Stomach (tissue), 9 donors: ENCODE measurements around the gene BMPR2. TPM values are rescaled to one million over a fixed set of nuclear protein-coding genes. Genes with fewer than 3 reads are reported as not detected.

Experiments
- DNase-seq, 2 donors: peaks; one replicate each; pipeline versions ENCODE4 v3.0.0 to v3.0.0-alpha.2; 2013 to 2019
- H3K27ac ChIP-seq, 5 donors: fragments of 200-600 bp in 4 of 5; sonication (generic) in 4 of 5; one replicate each; pipeline ENCODE4 v1.5.1; 2013 to 2019; ENCODE audit warnings: mild to moderate bottlenecking in 1 of 5, moderate library complexity in 1 of 5
- H3K27me3 ChIP-seq, 3 donors: fragments of 200-600 bp; sonication (generic); one replicate each; pipeline ENCODE4 v1.5.1; 2017 to 2019; ENCODE audit warnings: mixed run types in 1 of 3
- H3K36me3 ChIP-seq, 4 donors: fragments of 200-600 bp; sonication (generic); 1 replicate in 3 of 4; 2 replicates in 1 of 4; pipeline ENCODE4 v1.5.1; 2016 to 2019
- H3K4me1 ChIP-seq, 4 donors: fragments of 200-600 bp; sonication (generic); one replicate each; pipeline ENCODE4 v1.5.1; 2016 to 2019
- H3K4me3 ChIP-seq, 4 donors: fragments of 200-600 bp; sonication (generic) in 3 of 4; one replicate each; pipeline ENCODE4 v1.5.1; 2016 to 2019; ENCODE audit warnings: mild to moderate bottlenecking in 1 of 4
- H3K9me3 ChIP-seq, 4 donors: fragments of 200-600 bp; sonication (generic); one replicate each; pipeline ENCODE4 v1.5.1; 2016 to 2019
- EP300 ChIP-seq: sonication (generic); formaldehyde crosslinking; IDR thresholded peaks from one replicate; pipeline ENCODE4 v1.6.1; 2017; ENCODE audit warnings: antibody characterized with exemption
- POLR2A ChIP-seq, 4 donors: fragments of 450-650 bp; IDR thresholded peaks; one replicate each; pipeline ENCODE4 v1.6.1; 2016; ENCODE audit warnings: antibody characterized with exemption in 4 of 4, control low read depth in 2 of 4, mild to moderate bottlenecking in 1 of 4, moderate library complexity in 1 of 4
- POLR2AphosphoS5 ChIP-seq, 3 donors: sonication (generic); formaldehyde crosslinking; IDR thresholded peaks; one replicate each; pipeline ENCODE4 v1.6.1; 2016; ENCODE audit warnings: antibody characterized with exemption in 3 of 3
- WGBS, 5 donors: extraction: QIAGEN DNeasy Blood & Tissue Kit in 3 of 5; methylation state at CpG; one replicate each; pipeline versions ENCODE4 v1.1.5 to v1.1.7; 2013 to 2018; 5-methylcytosine and 5-hydroxymethylcytosine counted together
- intact Hi-C: fragments of 100-400 bp; cut with DNase I; formaldehyde crosslinking; loops from one replicate; pipeline ENCODE4 v1.15.1; 2023; ENCODE audit warnings: low total_unique reads
- polyA plus RNA-seq, 3 donors: library from polyadenylated mRNA; stranded (reverse); fragments of 200-250 nt; gene quantifications; one replicate each; pipeline ENCODE4 v1.2.3, GENCODE V29; 2013
- total RNA-seq, 5 donors: library from RNA; depleted of rRNA; stranded (reverse); fragments of >200 nt; gene quantifications; one replicate each; pipeline versions ENCODE4 v1.1.0 to v1.2.3, GENCODE V29; 2014 to 2016
- TF ChIP-seq, protein P1 (sequence below), 7 experiments: fragments of 450-650 bp in 4 of 7; fragments of 200-600 bp in 3 of 7; sonication (generic) in 3 of 7; IDR thresholded peaks; one replicate each; pipeline ENCODE4 v1.5.1; 2016 to 2019; ENCODE audit warnings: antibody characterized with exemption in 7 of 7, control low read depth in 2 of 7, mild to moderate bottlenecking in 1 of 7
- donor health status: healthy with polysubstance abuse.
- donor health status: Bipolar disorder and iron deficiency.
- donor health status: healthy.

The BMPR2 gene
- total and polyA plus RNA-seq, 8 donors: 2.8 to 48.3 (median 16.2) TPM

DNA sequence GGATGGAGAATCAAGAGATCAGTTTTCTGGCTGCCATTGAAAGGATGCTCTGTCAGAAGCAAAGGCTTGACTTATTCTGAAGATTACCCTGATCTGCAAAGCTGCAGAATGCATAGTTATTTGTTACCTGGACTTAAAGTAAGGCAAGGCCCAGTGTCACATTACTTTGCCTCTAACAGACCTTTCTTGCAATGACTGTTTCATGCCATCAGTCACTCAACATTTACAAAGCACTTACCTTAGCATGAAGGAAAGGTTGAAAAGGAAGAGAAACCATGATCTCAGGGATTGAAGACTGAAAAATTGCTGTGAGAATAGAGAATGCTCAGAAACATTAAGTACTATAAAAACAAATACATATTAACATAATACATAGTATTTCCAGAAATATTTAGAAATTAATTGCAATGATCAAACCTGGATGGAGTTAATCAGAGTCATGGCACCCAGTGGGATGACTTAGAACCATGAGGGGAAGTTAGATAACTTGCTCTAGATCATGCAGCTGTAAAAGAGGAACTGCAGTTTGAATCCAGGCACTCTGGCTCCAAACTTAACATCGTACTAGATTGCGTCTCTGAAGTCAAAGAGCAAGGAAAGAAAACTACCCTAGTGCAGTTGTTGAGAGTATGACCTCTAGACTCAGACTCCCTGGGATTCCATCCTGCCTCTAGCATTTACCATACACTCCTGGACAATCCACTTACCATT is 232.2 kb downstream of the BMPR2 start:
- Histone ChIP-seq H3K4me3 (no peak overlapping the region), H3K4me1 (peaks cover 0 to 12% (median 0%) of the 10 kb centered on the region in 4 donors), H3K9me3 (no peaks in the 10 kb centered on the region), H3K27ac (no peak overlapping the region), H3K36me3 (no peaks in the 10 kb centered on the region), H3K27me3 (no peaks in the 10 kb centered on the region)
- no peak for TF ChIP-seq EP300
- TF ChIP-seq, protein P1, sequence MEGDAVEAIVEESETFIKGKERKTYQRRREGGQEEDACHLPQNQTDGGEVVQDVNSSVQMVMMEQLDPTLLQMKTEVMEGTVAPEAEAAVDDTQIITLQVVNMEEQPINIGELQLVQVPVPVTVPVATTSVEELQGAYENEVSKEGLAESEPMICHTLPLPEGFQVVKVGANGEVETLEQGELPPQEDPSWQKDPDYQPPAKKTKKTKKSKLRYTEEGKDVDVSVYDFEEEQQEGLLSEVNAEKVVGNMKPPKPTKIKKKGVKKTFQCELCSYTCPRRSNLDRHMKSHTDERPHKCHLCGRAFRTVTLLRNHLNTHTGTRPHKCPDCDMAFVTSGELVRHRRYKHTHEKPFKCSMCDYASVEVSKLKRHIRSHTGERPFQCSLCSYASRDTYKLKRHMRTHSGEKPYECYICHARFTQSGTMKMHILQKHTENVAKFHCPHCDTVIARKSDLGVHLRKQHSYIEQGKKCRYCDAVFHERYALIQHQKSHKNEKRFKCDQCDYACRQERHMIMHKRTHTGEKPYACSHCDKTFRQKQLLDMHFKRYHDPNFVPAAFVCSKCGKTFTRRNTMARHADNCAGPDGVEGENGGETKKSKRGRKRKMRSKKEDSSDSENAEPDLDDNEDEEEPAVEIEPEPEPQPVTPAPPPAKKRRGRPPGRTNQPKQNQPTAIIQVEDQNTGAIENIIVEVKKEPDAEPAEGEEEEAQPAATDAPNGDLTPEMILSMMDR (IDR thresholded peaks at IDR 0.05): no peak
- no peak for TF ChIP-seq POLR2A (IDR thresholded peaks at IDR 0.05)
- no peak for TF ChIP-seq POLR2AphosphoS5 (IDR thresholded peaks at IDR 0.05)
- WGBS, 5 donors: 73 to 100% (median 89%) methylated on average over 2 of the region's 2 CpGs
- DNase-seq: no peak
- intact Hi-C loops: no loop called here

DNA sequence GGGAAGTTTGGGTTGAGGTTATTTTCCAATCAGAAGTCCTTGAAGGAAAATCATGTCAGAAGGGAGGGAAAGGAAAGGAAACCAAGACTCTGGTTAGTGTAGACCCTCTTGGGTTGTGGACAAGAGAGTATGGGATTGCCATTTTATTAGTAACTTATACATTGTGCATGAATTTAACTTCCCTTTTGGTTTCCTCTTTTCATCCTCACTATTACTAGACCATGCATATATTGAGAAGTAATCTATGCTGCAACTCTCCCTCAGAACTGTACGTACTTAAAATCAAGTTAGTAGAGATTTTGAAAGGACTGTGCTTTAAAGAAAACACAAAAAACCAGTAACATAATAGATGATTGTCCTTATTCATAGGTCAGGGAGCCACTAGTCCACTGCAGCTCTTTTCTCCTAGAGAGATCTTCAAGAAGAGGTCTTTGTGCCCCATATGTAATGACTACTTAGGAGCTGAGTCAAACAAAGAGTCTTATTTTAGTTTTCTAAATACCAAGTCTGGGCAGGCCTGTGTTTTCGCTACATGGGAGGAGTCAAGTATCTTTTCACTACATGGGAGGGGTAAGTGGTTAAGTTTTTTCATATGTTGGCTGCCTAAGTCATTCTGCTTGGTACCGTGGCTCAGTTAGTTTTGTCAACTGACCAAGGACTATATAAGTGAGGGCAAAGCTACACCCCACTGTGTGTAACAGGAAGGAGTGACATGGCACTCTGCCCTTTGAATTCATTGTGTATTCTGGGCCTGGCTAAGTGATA is 233.4 kb downstream of the BMPR2 start:
- no peak for TF ChIP-seq EP300
- TF ChIP-seq POLR2A (IDR thresholded peaks at IDR 0.05): no peak
- TF ChIP-seq POLR2AphosphoS5 (IDR thresholded peaks at IDR 0.05): no peak
- TF ChIP-seq, protein P1 (IDR thresholded peaks at IDR 0.05): no peak
- 45 to 72% (median 56%) methylated on average over 3 of the region's 3 CpGs for WGBS, 5 donors
- Histone ChIP-seq H3K4me1 (peaks cover 0 to 12% (median 0%) of the 10 kb centered on the region in 4 donors), H3K9me3 (no peaks in the 10 kb centered on the region), H3K27me3 (no peaks in the 10 kb centered on the region), H3K4me3 (no peak overlapping the region), H3K27ac (peak overlapping the region in 1 of 5 donors; percentile 2), H3K36me3 (no peaks in the 10 kb centered on the region)
- intact Hi-C loops: no loop called here
- DNase-seq: peak in 1 of 2 donors; percentile 9

DNA sequence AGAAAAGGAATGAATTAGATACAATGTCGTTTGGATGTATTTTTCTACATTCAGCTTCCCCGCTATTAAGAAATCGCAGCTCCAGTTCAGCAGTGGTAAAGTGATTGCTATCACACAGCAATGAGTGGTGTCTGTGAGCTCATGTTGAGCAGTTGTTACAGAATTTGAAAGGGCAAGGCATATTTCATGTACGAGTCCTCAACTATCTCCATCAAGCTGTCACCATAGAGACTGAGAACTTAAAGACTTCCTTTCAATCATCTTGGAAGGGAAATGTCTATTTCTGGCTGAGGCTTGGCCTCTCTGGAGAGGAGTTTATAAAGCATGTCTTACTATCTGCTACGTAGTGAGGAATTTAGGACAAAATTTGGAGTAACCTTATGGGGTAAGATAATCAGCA is 234.3 kb downstream of the BMPR2 start:
- TF ChIP-seq EP300: no peak
- TF ChIP-seq POLR2AphosphoS5 (IDR thresholded peaks at IDR 0.05): no peak
- TF ChIP-seq, protein P1 (IDR thresholded peaks at IDR 0.05): no peak
- no peak for TF ChIP-seq POLR2A (IDR thresholded peaks at IDR 0.05)
- no peaks in the 10 kb centered on the region for H3K9me3 ChIP-seq
- peaks cover 0 to 12% (median 0%) of the 10 kb centered on the region in 4 donors for H3K4me1 ChIP-seq
- no peak for DNase-seq
- H3K27ac ChIP-seq: no peak overlapping the region
- intact Hi-C loops: no loop called here
- 76 to 89% (median 88%) methylated on average over 5 of the region's 5 CpGs for WGBS, 5 donors
- no peaks in the 10 kb centered on the region for H3K36me3 ChIP-seq
- H3K4me3 ChIP-seq: no peak overlapping the region
- no peaks in the 10 kb centered on the region for H3K27me3 ChIP-seq

DNA sequence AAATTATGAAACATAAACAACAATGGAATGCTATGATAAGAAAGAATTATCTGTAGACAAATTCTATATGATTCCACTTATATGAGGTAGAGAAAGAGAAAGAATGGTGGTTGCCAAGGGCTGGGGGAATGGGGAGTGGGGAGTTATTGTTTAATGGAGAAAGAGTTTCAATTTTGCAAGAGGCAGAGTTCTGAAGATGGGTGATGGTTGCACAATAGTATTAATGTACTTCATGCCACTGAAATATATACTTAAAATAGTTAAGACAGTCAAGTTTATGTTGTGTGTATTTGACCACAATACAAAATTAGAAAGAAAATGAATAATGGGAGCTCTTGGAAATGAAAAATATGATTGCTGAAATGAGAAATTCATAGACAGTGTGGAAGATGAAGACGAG is 236.0 kb downstream of the BMPR2 start:
- Histone ChIP-seq H3K27me3 (no peaks in the 10 kb centered on the region), H3K9me3 (no peaks in the 10 kb centered on the region), H3K36me3 (no peaks in the 10 kb centered on the region), H3K4me1 (peaks cover 0 to 12% (median 0%) of the 10 kb centered on the region in 4 donors), H3K4me3 (no peak overlapping the region), H3K27ac (no peak overlapping the region)
- intact Hi-C loops: no loop called here
- TF ChIP-seq POLR2AphosphoS5 (IDR thresholded peaks at IDR 0.05): no peak
- no peak for TF ChIP-seq EP300
- TF ChIP-seq, protein P1 (IDR thresholded peaks at IDR 0.05): no peak
- TF ChIP-seq POLR2A (IDR thresholded peaks at IDR 0.05): no peak
- 89 to 100% (median 92%) methylated on average over 1 of the region's 1 CpG for WGBS, 5 donors
- no peak for DNase-seq
